ENCODE results near the gene AKAP9.
"Not testable (repeated sequence)": the region's sequence is repeated elsewhere in the genome, so short reads cannot be mapped to it uniquely, and the experiment has no call there.

Gene AKAP9

GRCh38 chr7:92092210-92092609 is 151.5 kb downstream of the AKAP9 start:
- Histone ChIP-seq H2BK120ac (ENCODE audit: low read depth, low read length) (no peak overlapping the region), H3K18ac (ENCODE audit: low read length) (no peak overlapping the region), H4K5ac (ENCODE audit: low read length) (no peak overlapping the region), H3K56ac (ENCODE audit: low read length) (no peak overlapping the region), H3K79me2 (ENCODE audit: control insufficient read depth, insufficient read depth, low read length) (no peaks in the 10 kb centered on the region), H3K9ac (ENCODE audit: low read length) (no peak overlapping the region), H3K27ac (ENCODE audit: low read depth, low read length) (no peak overlapping the region), H3K4me2 (ENCODE audit: low read length) (no peak overlapping the region), H3K79me1 (ENCODE audit: low read length) (no peaks in the 10 kb centered on the region), H2AK5ac (ENCODE audit: low read length) (no peak overlapping the region), H4K8ac (ENCODE audit: low read depth, low read length) (no peak overlapping the region), H3K27me3 (ENCODE audit: insufficient read depth, low read length, poor library complexity) (no peaks in the 10 kb centered on the region), H3K36me3 (ENCODE audit: control insufficient read depth, insufficient read depth, low read length) (peaks cover 2% of the 10 kb centered on the region), H2BK5ac (ENCODE audit: low read length) (no peak overlapping the region), H2BK15ac (replicated peaks; ENCODE audit: low read depth) (no peak overlapping the region), H3K4me3 (ENCODE audit: low read length) (no peak overlapping the region), H3K4me1 (ENCODE audit: control insufficient read depth, low read depth, low read length) (no peaks in the 10 kb centered on the region), H3K4ac (ENCODE audit: low read depth, low read length) (no peak overlapping the region), H3K23ac (ENCODE audit: low read length) (no peak overlapping the region)
- no CpG with 5 or more reads among the region's 1 CpG for WGBS (ENCODE audit: extremely low coverage, insufficient coverage, low lambda C conversion rate)
- DNase-seq, result no peak

GRCh38 chr7:92095380-92095779 is 154.7 kb downstream of the AKAP9 start:
- Histone ChIP-seq H3K79me1 (ENCODE audit: low read length) (no peaks in the 10 kb centered on the region), H3K4ac (ENCODE audit: low read depth, low read length) (no peak overlapping the region), H3K4me3 (ENCODE audit: low read length) (no peak overlapping the region), H3K18ac (ENCODE audit: low read length) (no peak overlapping the region), H3K23ac (ENCODE audit: low read length) (no peak overlapping the region), H3K4me1 (ENCODE audit: control insufficient read depth, low read depth, low read length) (no peaks in the 10 kb centered on the region), H3K9ac (ENCODE audit: low read length) (no peak overlapping the region), H3K27ac (ENCODE audit: low read depth, low read length) (no peak overlapping the region), H2BK15ac (replicated peaks; ENCODE audit: low read depth) (no peak overlapping the region), H3K79me2 (ENCODE audit: control insufficient read depth, insufficient read depth, low read length) (no peaks in the 10 kb centered on the region), H2BK120ac (ENCODE audit: low read depth, low read length) (no peak overlapping the region), H3K4me2 (ENCODE audit: low read length) (no peak overlapping the region), H2BK5ac (ENCODE audit: low read length) (no peak overlapping the region), H2AK5ac (ENCODE audit: low read length) (no peak overlapping the region), H3K36me3 (ENCODE audit: control insufficient read depth, insufficient read depth, low read length) (peaks cover 2% of the 10 kb centered on the region), H3K56ac (ENCODE audit: low read length) (no peak overlapping the region), H4K8ac (ENCODE audit: low read depth, low read length) (no peak overlapping the region), H4K5ac (ENCODE audit: low read length) (no peak overlapping the region), H3K27me3 (ENCODE audit: insufficient read depth, low read length, poor library complexity) (no peaks in the 10 kb centered on the region)
- DNase-seq, result no peak
- no CpG with 5 or more reads among the region's 1 CpG for WGBS (ENCODE audit: extremely low coverage, insufficient coverage, low lambda C conversion rate)

GRCh38 chr7:92100534-92100933 is 159.9 kb downstream of the AKAP9 start:
- DNase-seq, result no peak
- H3K79me1 ChIP-seq (ENCODE audit: low read length), result no peaks in the 10 kb centered on the region
- H3K18ac ChIP-seq (ENCODE audit: low read length), result no peak overlapping the region
- no peak overlapping the region for H3K23ac ChIP-seq (ENCODE audit: low read length)
- no peak overlapping the region for H2BK5ac ChIP-seq (ENCODE audit: low read length)
- no peaks in the 10 kb centered on the region for H3K27me3 ChIP-seq (ENCODE audit: insufficient read depth, low read length, poor library complexity)
- no peak overlapping the region for H3K27ac ChIP-seq (ENCODE audit: low read depth, low read length)
- H2AK5ac ChIP-seq (ENCODE audit: low read length), result no peak overlapping the region
- H3K4me2 ChIP-seq (ENCODE audit: low read length), result no peak overlapping the region
- WGBS (ENCODE audit: extremely low coverage, insufficient coverage, low lambda C conversion rate), result no CpG with 5 or more reads among the region's 1 CpG
- no peak overlapping the region for H3K9ac ChIP-seq (ENCODE audit: low read length)
- no peak overlapping the region for H4K8ac ChIP-seq (ENCODE audit: low read depth, low read length)
- H3K4me1 ChIP-seq (ENCODE audit: control insufficient read depth, low read depth, low read length), result no peaks in the 10 kb centered on the region
- no peak overlapping the region for H3K4ac ChIP-seq (ENCODE audit: low read depth, low read length)
- H2BK15ac ChIP-seq (replicated peaks; ENCODE audit: low read depth), result no peak overlapping the region
- H3K56ac ChIP-seq (ENCODE audit: low read length), result no peak overlapping the region
- no peak overlapping the region for H4K5ac ChIP-seq (ENCODE audit: low read length)
- peaks cover 2% of the 10 kb centered on the region for H3K36me3 ChIP-seq (ENCODE audit: control insufficient read depth, insufficient read depth, low read length)
- no peak overlapping the region for H2BK120ac ChIP-seq (ENCODE audit: low read depth, low read length)
- H3K4me3 ChIP-seq (ENCODE audit: low read length), result no peak overlapping the region
- no peaks in the 10 kb centered on the region for H3K79me2 ChIP-seq (ENCODE audit: control insufficient read depth, insufficient read depth, low read length)

GRCh38 chr7:92102862-92103261 is 162.2 kb downstream of the AKAP9 start:
- not testable (repeated sequence) for H3K79me2 ChIP-seq (ENCODE audit: control insufficient read depth, insufficient read depth, low read length); H3K4me3 ChIP-seq (ENCODE audit: low read length); H3K9ac ChIP-seq (ENCODE audit: low read length); H3K18ac ChIP-seq (ENCODE audit: low read length); H3K4me1 ChIP-seq (ENCODE audit: control insufficient read depth, low read depth, low read length); H3K79me1 ChIP-seq (ENCODE audit: low read length); H2BK5ac ChIP-seq (ENCODE audit: low read length); H3K27ac ChIP-seq (ENCODE audit: low read depth, low read length); H4K8ac ChIP-seq (ENCODE audit: low read depth, low read length); H3K27me3 ChIP-seq (ENCODE audit: insufficient read depth, low read length, poor library complexity); H3K23ac ChIP-seq (ENCODE audit: low read length); H2BK120ac ChIP-seq (ENCODE audit: low read depth, low read length); H2AK5ac ChIP-seq (ENCODE audit: low read length); H4K5ac ChIP-seq (ENCODE audit: low read length); H3K36me3 ChIP-seq (ENCODE audit: control insufficient read depth, insufficient read depth, low read length); H2BK15ac ChIP-seq (replicated peaks; ENCODE audit: low read depth); DNase-seq; H3K4me2 ChIP-seq (ENCODE audit: low read length); H3K4ac ChIP-seq (ENCODE audit: low read depth, low read length); H3K56ac ChIP-seq (ENCODE audit: low read length)
- no CpG with 5 or more reads among the region's 5 CpGs for WGBS (ENCODE audit: extremely low coverage, insufficient coverage, low lambda C conversion rate)

- H3K4me2 ChIP-seq (ENCODE audit: low read length), result no peak overlapping the region
- WGBS (ENCODE audit: extremely low coverage, insufficient coverage, low lambda C conversion rate), result no CpG with 5 or more reads among the region's 8 CpGs
- no peak overlapping the region for H3K23ac ChIP-seq (ENCODE audit: low read length)
- no peak overlapping the region for H3K56ac ChIP-seq (ENCODE audit: low read length)
- H2AK5ac ChIP-seq (ENCODE audit: low read length), result no peak overlapping the region
- no peak overlapping the region for H3K27ac ChIP-seq (ENCODE audit: low read depth, low read length)
- no peak overlapping the region for H2BK120ac ChIP-seq (ENCODE audit: low read depth, low read length)
- H4K8ac ChIP-seq (ENCODE audit: low read depth, low read length), result no peak overlapping the region
- H3K4me1 ChIP-seq (ENCODE audit: control insufficient read depth, low read depth, low read length), result no peaks in the 10 kb centered on the region
- no peak overlapping the region for H2BK15ac ChIP-seq (replicated peaks; ENCODE audit: low read depth)
- H3K79me2 ChIP-seq (ENCODE audit: control insufficient read depth, insufficient read depth, low read length), result no peaks in the 10 kb centered on the region
- H3K79me1 ChIP-seq (ENCODE audit: low read length), result no peaks in the 10 kb centered on the region
- no peak for DNase-seq
- peaks cover 2% of the 10 kb centered on the region for H3K36me3 ChIP-seq (ENCODE audit: control insufficient read depth, insufficient read depth, low read length)
- no peak overlapping the region for H3K9ac ChIP-seq (ENCODE audit: low read length)
- H2BK5ac ChIP-seq (ENCODE audit: low read length), result no peak overlapping the region
- no peak overlapping the region for H4K5ac ChIP-seq (ENCODE audit: low read length)
- no peak overlapping the region for H3K4ac ChIP-seq (ENCODE audit: low read depth, low read length)
- H3K27me3 ChIP-seq (ENCODE audit: insufficient read depth, low read length, poor library complexity), result no peaks in the 10 kb centered on the region
- no peak overlapping the region for H3K4me3 ChIP-seq (ENCODE audit: low read length)
- no peak overlapping the region for H3K18ac ChIP-seq (ENCODE audit: low read length)
Observed at GRCh38 chr7:92108821-92109220, 168.2 kb downstream of the AKAP9 start.

GRCh38 chr7:92110857-92111256 is 170.2 kb downstream of the AKAP9 start:
- Histone ChIP-seq H2BK5ac (ENCODE audit: low read length) (no peak overlapping the region), H3K36me3 (ENCODE audit: control insufficient read depth, insufficient read depth, low read length) (peaks cover 2% of the 10 kb centered on the region), H3K4me1 (ENCODE audit: control insufficient read depth, low read depth, low read length) (no peaks in the 10 kb centered on the region), H3K4ac (ENCODE audit: low read depth, low read length) (no peak overlapping the region), H2BK15ac (replicated peaks; ENCODE audit: low read depth) (no peak overlapping the region), H3K23ac (ENCODE audit: low read length) (no peak overlapping the region), H3K79me2 (ENCODE audit: control insufficient read depth, insufficient read depth, low read length) (no peaks in the 10 kb centered on the region), H3K4me3 (ENCODE audit: low read length) (no peak overlapping the region), H3K4me2 (ENCODE audit: low read length) (no peak overlapping the region), H3K18ac (ENCODE audit: low read length) (no peak overlapping the region), H3K9ac (ENCODE audit: low read length) (no peak overlapping the region), H3K27me3 (ENCODE audit: insufficient read depth, low read length, poor library complexity) (no peaks in the 10 kb centered on the region), H4K5ac (ENCODE audit: low read length) (no peak overlapping the region), H3K56ac (ENCODE audit: low read length) (no peak overlapping the region), H2BK120ac (ENCODE audit: low read depth, low read length) (no peak overlapping the region), H4K8ac (ENCODE audit: low read depth, low read length) (no peak overlapping the region), H3K79me1 (ENCODE audit: low read length) (no peaks in the 10 kb centered on the region), H2AK5ac (ENCODE audit: low read length) (no peak overlapping the region), H3K27ac (ENCODE audit: low read depth, low read length) (no peak overlapping the region)
- DNase-seq, result no peak
- WGBS (ENCODE audit: extremely low coverage, insufficient coverage, low lambda C conversion rate), result no CpG with 5 or more reads among the region's 2 CpGs

Measured in mesendoderm (in vitro differentiated cells).